ENCODE measurements around the gene KIF1A. TPM values are rescaled to one million over a fixed set of nuclear protein-coding genes. Genes with fewer than 3 reads are reported as not detected.
"Not testable (repeated sequence)": the region's sequence is repeated elsewhere in the genome, so short reads cannot be mapped to it uniquely, and the experiment has no call there.

The KIF1A gene
- total RNA-seq, 1 donor from 2014 or later, result 0.24 TPM

DNA sequence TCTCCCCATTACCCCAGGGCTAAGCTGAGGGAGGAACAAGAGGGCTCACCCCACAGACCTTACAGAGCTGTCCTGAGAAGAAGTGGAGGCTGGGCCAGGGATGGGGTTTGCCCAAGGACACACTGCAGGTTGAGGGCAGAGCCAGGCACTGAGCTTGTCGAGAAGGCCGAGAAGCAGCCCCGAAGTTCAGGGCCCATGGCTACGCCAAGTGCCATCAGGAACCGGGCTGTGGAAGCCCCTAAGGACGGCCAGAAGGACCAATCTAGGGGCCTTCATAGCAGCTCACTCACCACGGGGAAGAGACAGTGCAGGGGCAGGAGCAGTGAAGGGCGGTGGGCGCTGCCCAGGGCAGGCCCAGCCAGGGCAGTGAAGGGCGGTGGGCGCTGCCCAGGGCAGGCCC lies 30.0 kb upstream of the KIF1A start:
- Histone ChIP-seq H3K36me3 (no peaks in the 10 kb centered on the region), H3K27me3 (ENCODE audit: low read depth) (no peaks in the 10 kb centered on the region), H3K9me3 (no peaks in the 10 kb centered on the region), H3K4me1 (no peaks in the 10 kb centered on the region), H3K4me3 (no peak overlapping the region), H3K27ac (no peak overlapping the region)
- TF ChIP-seq, protein P1, sequence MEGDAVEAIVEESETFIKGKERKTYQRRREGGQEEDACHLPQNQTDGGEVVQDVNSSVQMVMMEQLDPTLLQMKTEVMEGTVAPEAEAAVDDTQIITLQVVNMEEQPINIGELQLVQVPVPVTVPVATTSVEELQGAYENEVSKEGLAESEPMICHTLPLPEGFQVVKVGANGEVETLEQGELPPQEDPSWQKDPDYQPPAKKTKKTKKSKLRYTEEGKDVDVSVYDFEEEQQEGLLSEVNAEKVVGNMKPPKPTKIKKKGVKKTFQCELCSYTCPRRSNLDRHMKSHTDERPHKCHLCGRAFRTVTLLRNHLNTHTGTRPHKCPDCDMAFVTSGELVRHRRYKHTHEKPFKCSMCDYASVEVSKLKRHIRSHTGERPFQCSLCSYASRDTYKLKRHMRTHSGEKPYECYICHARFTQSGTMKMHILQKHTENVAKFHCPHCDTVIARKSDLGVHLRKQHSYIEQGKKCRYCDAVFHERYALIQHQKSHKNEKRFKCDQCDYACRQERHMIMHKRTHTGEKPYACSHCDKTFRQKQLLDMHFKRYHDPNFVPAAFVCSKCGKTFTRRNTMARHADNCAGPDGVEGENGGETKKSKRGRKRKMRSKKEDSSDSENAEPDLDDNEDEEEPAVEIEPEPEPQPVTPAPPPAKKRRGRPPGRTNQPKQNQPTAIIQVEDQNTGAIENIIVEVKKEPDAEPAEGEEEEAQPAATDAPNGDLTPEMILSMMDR (IDR thresholded peaks at IDR 0.05), result no peak
- ATAC-seq, result no peak
- intact Hi-C loops (cut with DNase I), result no loop called here
- no peak for DNase-seq

- Histone ChIP-seq H3K4me3 (no peak overlapping the region), H3K27me3 (ENCODE audit: low read depth) (no peaks in the 10 kb centered on the region), H3K27ac (no peak overlapping the region), H3K36me3 (no peaks in the 10 kb centered on the region), H3K4me1 (no peaks in the 10 kb centered on the region), H3K9me3 (no peaks in the 10 kb centered on the region)
- ATAC-seq, result no peak
- TF ChIP-seq, protein P1 (IDR thresholded peaks at IDR 0.05), result no peak
- no peak for DNase-seq
- intact Hi-C loops (cut with DNase I), result no loop called here
These were observed 29.1 kb upstream of the KIF1A start for GRCh38 chr2:240848900-240849680.

DNA sequence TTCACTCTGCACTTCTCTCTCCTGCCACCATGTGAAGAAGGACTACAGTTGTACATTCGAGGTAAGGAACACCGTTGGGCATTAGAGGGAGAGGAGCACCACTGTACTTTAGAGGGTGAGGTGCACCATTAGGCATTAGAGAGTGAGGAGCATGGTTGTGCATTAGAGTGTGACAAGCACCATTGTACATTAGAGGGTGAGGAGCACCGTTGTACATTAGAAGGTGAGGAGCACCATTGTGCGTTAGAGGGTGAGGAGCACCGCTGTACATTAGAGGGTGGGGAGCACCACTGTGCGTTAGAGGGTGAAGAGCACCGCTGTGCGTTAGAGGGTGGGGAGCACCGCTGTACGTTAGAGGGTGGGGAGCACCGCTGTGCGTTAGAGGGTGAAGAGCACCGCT lies 27.8 kb upstream of the KIF1A start:
- intact Hi-C loops (cut with DNase I), result no loop called here
- TF ChIP-seq, protein P1 (IDR thresholded peaks at IDR 0.05), result no peak
- ATAC-seq (no peak), DNase-seq (no peak)
- Histone ChIP-seq H3K27me3 (ENCODE audit: low read depth) (no peaks in the 10 kb centered on the region), H3K4me3 (no peak overlapping the region), H3K27ac (no peak overlapping the region), H3K9me3 (no peaks in the 10 kb centered on the region), H3K4me1 (no peaks in the 10 kb centered on the region), H3K36me3 (no peaks in the 10 kb centered on the region)

GRCh38 chr2:240846873-240847595 lies 27.0 kb upstream of the KIF1A start:
- TF ChIP-seq, protein P1 (IDR thresholded peaks at IDR 0.05), result no peak
- Histone ChIP-seq H3K27ac (no peak overlapping the region), H3K36me3 (no peaks in the 10 kb centered on the region), H3K27me3 (ENCODE audit: low read depth) (no peaks in the 10 kb centered on the region), H3K4me1 (no peaks in the 10 kb centered on the region), H3K9me3 (no peaks in the 10 kb centered on the region), H3K4me3 (no peak overlapping the region)
- ATAC-seq (no peak), DNase-seq (no peak)
- intact Hi-C loops (cut with DNase I), result no loop called here

- intact Hi-C loops (cut with DNase I); H3K9me3 ChIP-seq: not testable (repeated sequence)
These were observed 26.3 kb upstream of the KIF1A start for GRCh38 chr2:240846309-240846708.

More at GRCh38 chr2:240846309-240846708, 26.3 kb upstream of the KIF1A start:
- H3K4me1 ChIP-seq; H3K27me3 ChIP-seq (ENCODE audit: low read depth); H3K27ac ChIP-seq; H3K4me3 ChIP-seq; ATAC-seq; H3K36me3 ChIP-seq; DNase-seq: not testable (repeated sequence)

Data from lower lobe of right lung (tissue), 2 donors.